Muscle of leg (tissue), 11 donors: Measurements from ENCODE around the gene TRAF7. TPM values are rescaled to one million over a fixed set of nuclear protein-coding genes. Genes with fewer than 3 reads are reported as not detected.
"Not testable (repeated sequence)": the region's sequence is repeated elsewhere in the genome, so short reads cannot be mapped to it uniquely, and the experiment has no call there.

Experiments
- DNase-seq: peaks from one replicate; pipeline ENCODE4 v3.0.0; 2013
- H3K27ac ChIP-seq: one replicate; pipeline ENCODE4 v1.5.1; 2013; ENCODE audit warnings: mild to moderate bottlenecking, low read length, control low read depth
- H3K27me3 ChIP-seq: one replicate; pipeline ENCODE4 v1.6.1; 2013; ENCODE audit warnings: low read length; ENCODE audit not compliant: control insufficient read depth, insufficient read depth
- H3K36me3 ChIP-seq: one replicate; pipeline ENCODE4 v1.6.1; 2013; ENCODE audit warnings: low read length; ENCODE audit not compliant: control insufficient read depth, insufficient read depth
- H3K4me1 ChIP-seq: one replicate; pipeline ENCODE4 v1.6.1; 2013; ENCODE audit warnings: low read length; ENCODE audit not compliant: control insufficient read depth, insufficient read depth
- H3K4me3 ChIP-seq: one replicate; pipeline ENCODE4 v1.5.1; 2013; ENCODE audit warnings: low read length, control low read depth
- H3K9me3 ChIP-seq: replicated peaks from 2 replicates; pipeline ENCODE4 v1.6.1; 2013; ENCODE audit warnings: low read depth, low read length; ENCODE audit not compliant: control insufficient read depth
- WGBS: methylation state at CpG from one replicate; pipeline ENCODE4 v1.1.5; 2013; ENCODE audit warnings: missing lambda C conversion rate; ENCODE audit not compliant: insufficient coverage; 5-methylcytosine and 5-hydroxymethylcytosine counted together
- polyA plus RNA-seq, 8 donors: library from polyadenylated mRNA; unstranded; fragments of 120-200 nt; gene quantifications; one replicate each; pipeline versions ENCODE4 v1.2.1 to v1.2.3, GENCODE V29; 2013; ENCODE audit warnings: inconsistent platforms in 1 of 8, low replicate concordance in 1 of 8; ENCODE audit not compliant: insufficient read length in 8 of 8, insufficient read depth in 1 of 8
- total RNA-seq: library from RNA; stranded (reverse); fragments of 120-200 nt; gene quantifications from one replicate; pipeline ENCODE4 v1.2.4, GENCODE V29; 2013

TRAF7 gene
- total and polyA plus RNA-seq, 9 donors: 29.0 to 52.6 (median 44.5) TPM

DNA sequence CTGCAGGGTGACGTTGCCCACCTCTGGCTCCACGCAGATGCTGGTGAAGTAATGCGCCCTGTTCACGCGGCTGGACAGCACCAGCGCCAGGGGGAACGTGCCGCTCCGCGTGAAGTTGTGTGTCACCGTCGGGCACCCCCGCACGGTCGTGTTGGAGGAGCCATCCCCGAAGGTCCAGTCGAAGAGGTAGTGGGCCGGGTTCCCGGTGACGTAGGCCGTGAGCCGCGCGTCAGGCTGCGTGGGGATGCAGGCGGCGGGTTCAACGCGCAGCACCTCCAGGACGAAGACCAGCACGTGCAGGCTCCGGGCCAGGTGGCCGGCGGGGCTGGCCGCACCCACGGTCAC, 44.6 kb upstream of the TRAF7 start:
- DNase-seq, H3K9me3 ChIP-seq, H3K27ac ChIP-seq, H3K27me3 ChIP-seq, H3K4me3 ChIP-seq, H3K4me1 ChIP-seq: not testable (repeated sequence)
- H3K36me3 ChIP-seq: peaks cover 38% of the 10 kb centered on the region
- 93% methylated on average over 36 of the region's 36 CpGs for WGBS

- not testable (repeated sequence) for H3K27ac ChIP-seq, DNase-seq, H3K27me3 ChIP-seq, H3K4me3 ChIP-seq, H3K4me1 ChIP-seq, H3K9me3 ChIP-seq
- 88% methylated on average over 38 of the region's 65 CpGs for WGBS
- peaks cover 38% of the 10 kb centered on the region for H3K36me3 ChIP-seq
These were observed 43.9 kb upstream of the TRAF7 start for GRCh38 chr16:2111412-2112335.

- H3K27me3 ChIP-seq, H3K4me3 ChIP-seq, H3K4me1 ChIP-seq, H3K27ac ChIP-seq, DNase-seq, H3K9me3 ChIP-seq: not testable (repeated sequence)
- WGBS: 82% methylated on average over 22 of the region's 30 CpGs
- peaks cover 34% of the 10 kb centered on the region for H3K36me3 ChIP-seq
These were observed 43.0 kb upstream of the TRAF7 start for GRCh38 chr16:2112539-2113106.

DNA sequence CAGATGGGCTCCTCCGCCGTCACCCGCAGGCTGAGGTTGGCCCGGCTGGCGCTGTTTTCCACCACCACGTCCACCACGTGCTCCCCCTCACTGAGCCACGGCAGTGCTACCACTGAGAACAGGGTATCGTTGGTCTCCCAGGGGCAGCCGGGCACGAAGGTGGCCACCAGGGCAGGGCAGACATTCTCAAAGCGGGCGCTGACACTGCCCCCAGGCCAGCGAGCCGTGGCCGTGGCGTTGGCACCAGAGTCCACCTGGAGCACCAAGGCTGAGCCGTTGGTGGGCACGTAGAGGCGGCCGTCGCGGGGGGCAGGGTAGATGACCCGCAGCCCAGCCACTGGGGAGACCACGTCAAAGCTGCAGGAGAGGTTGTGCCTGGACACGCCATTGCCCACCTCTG, 41.4 kb upstream of the TRAF7 start:
- peaks cover 28% of the 10 kb centered on the region for H3K36me3 ChIP-seq
- not testable (repeated sequence) for H3K27ac ChIP-seq, H3K9me3 ChIP-seq, H3K27me3 ChIP-seq, H3K4me3 ChIP-seq, H3K4me1 ChIP-seq, DNase-seq
- WGBS: 93% methylated on average over 26 of the region's 26 CpGs

DNA sequence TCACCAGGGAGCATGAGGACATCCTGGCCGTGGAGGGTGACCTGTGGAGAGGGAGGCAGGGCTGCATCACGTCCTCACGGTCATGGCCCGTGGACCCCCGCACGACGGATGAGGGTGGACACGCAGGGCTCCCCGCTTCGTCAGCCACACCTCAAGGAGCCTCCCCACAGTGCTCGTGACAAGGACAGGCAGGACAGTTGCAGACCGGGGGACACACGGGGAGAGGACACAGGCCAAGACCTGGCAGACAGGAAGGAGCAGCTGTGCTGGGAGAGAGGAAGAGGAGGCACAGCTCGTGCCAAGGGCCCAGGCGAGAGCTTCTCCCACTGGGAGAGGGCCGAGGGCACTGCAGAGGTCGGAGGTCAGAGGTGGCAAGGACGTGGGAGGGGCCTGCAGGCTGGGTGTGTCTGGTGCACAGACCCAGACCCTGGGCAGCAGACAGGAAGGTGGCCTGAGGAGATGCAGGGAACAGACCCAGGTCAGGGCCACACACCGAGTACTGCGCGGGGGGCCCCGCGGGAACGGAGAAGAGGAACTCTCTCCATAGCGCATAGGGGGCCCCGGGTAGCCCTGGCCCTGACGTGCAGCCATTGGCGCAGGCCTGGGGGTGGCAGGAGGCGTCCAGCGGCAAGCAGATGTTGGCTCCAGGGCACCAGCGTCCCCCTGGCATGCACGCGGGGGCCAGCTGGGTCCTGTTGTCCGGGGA, 40.5 kb upstream of the TRAF7 start:
- WGBS: 79% methylated on average over 11 of the region's 34 CpGs
- not testable (repeated sequence) for H3K4me3 ChIP-seq, H3K4me1 ChIP-seq, H3K9me3 ChIP-seq, DNase-seq, H3K27me3 ChIP-seq, H3K27ac ChIP-seq
- peaks cover 26% of the 10 kb centered on the region for H3K36me3 ChIP-seq

DNA sequence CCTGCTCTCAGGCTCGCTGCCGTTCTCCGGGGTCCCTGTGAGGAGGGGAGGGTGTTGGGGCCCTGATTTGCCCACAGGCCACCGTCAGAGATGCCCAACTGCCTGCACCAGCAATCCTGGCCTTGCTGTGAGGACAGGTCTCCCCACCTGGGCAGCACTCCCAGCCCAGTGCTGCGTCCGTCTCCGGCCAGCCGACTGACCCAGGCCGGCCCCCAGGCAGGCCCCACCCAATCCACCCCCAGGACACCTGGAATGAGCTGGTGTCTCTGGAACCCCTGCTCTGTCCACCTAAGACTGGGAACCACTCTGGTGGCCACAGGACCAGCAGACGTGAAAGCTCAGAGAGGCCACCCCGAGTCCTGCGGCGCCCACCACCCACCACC, 40.0 kb upstream of the TRAF7 start:
- Histone ChIP-seq H3K27ac (no peak overlapping the region), H3K4me1 (no peaks in the 10 kb centered on the region), H3K27me3 (no peaks in the 10 kb centered on the region), H3K36me3 (peaks cover 25% of the 10 kb centered on the region), H3K4me3 (no peak overlapping the region), H3K9me3 (no peaks in the 10 kb centered on the region)
- WGBS: 81% methylated on average over 3 of the region's 13 CpGs
- no peak for DNase-seq

GRCh38 chr16:2116428-2116827, 39.2 kb upstream of the TRAF7 start:
- H3K4me3 ChIP-seq, H3K27me3 ChIP-seq, H3K27ac ChIP-seq, H3K9me3 ChIP-seq, DNase-seq, H3K4me1 ChIP-seq: not testable (repeated sequence)
- peaks cover 20% of the 10 kb centered on the region for H3K36me3 ChIP-seq
- WGBS: 74% methylated on average over 9 of the region's 24 CpGs

- not testable (repeated sequence) for H3K27ac ChIP-seq, H3K27me3 ChIP-seq, H3K4me3 ChIP-seq, H3K9me3 ChIP-seq, DNase-seq, H3K4me1 ChIP-seq
- H3K36me3 ChIP-seq: peaks cover 20% of the 10 kb centered on the region
- 88% methylated on average over 3 of the region's 25 CpGs for WGBS
These were observed 38.2 kb upstream of the TRAF7 start for GRCh38 chr16:2117341-2117740.

- not testable (repeated sequence) for H3K9me3 ChIP-seq, H3K27me3 ChIP-seq, DNase-seq, H3K27ac ChIP-seq, H3K4me3 ChIP-seq
- 89% methylated on average over 10 of the region's 35 CpGs for WGBS
- peaks cover 17% of the 10 kb centered on the region for H3K36me3 ChIP-seq
- H3K4me1 ChIP-seq: peaks cover 18% of the 10 kb centered on the region
These were observed 37.4 kb upstream of the TRAF7 start for GRCh38 chr16:2117960-2118722.

DNA sequence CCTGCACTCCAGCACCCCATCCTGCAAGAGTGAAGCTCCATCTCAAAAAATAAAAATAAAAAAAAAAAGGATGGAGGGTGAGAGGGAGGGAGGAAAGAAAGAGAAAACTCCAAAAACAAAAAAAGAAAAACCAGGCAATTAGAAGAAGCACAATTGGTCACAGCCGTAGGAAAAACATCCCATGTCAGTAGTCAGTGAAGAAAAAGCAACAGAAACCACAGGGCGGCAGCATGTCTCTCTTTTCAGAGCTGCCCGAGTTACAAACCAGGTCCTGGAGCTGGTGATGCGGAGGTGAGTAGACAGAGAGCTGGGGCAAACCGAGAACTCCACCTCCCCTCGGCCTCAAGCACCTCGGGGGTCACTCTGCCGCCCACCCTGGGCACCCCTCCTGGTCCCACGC, 34.3 kb upstream of the TRAF7 start:
- peak; percentile 71 for DNase-seq
- H3K9me3 ChIP-seq, H3K27ac ChIP-seq, H3K36me3 ChIP-seq, H3K4me3 ChIP-seq, H3K27me3 ChIP-seq: not testable (repeated sequence)
- H3K4me1 ChIP-seq: peaks cover 49% of the 10 kb centered on the region
- no CpG with 5 or more reads among the region's 9 CpGs for WGBS
